Measurements from ENCODE around the gene MEPCE. TPM values are rescaled to one million over a fixed set of nuclear protein-coding genes. Genes with fewer than 3 reads are reported as not detected.

Gene MEPCE
- total RNA-seq, 2 donors from 2014 or later, result 12.6 to 21.9 TPM

- DNase-seq (ENCODE audit: low spot score), result no peak
- Histone ChIP-seq H3K27me3 (no peaks in the 10 kb centered on the region), H3K27ac (no peak overlapping the region), H3K9me3 (no peaks in the 10 kb centered on the region), H3K4me1 (no peaks in the 10 kb centered on the region), H3K4me3 (no peak overlapping the region), H3K36me3 (no peaks in the 10 kb centered on the region)
- TF ChIP-seq CTCF (IDR thresholded peaks at IDR 0.05), result no peak
These were observed 9.9 kb upstream of the MEPCE start for GRCh38 chr7:100419660-100420226.

GRCh38 chr7:100423315-100423714, 6.3 kb upstream of the MEPCE start:
- no peak for TF ChIP-seq CTCF (IDR thresholded peaks at IDR 0.05)
- no peak for DNase-seq (ENCODE audit: low spot score)
- no peak overlapping the region for H3K27ac ChIP-seq
- H3K4me3 ChIP-seq, result no peak overlapping the region
- no peaks in the 10 kb centered on the region for H3K9me3 ChIP-seq
- H3K27me3 ChIP-seq, result no peaks in the 10 kb centered on the region
- no peaks in the 10 kb centered on the region for H3K36me3 ChIP-seq
- peaks cover 0 to 6% of the 10 kb centered on the region in 2 donors for H3K4me1 ChIP-seq

- H3K27ac ChIP-seq, result no peak overlapping the region
- H3K36me3 ChIP-seq, result no peaks in the 10 kb centered on the region
- no peaks in the 10 kb centered on the region for H3K27me3 ChIP-seq
- no peak overlapping the region for H3K4me3 ChIP-seq
- no peak for TF ChIP-seq CTCF (IDR thresholded peaks at IDR 0.05)
- peaks cover 0 to 9% of the 10 kb centered on the region in 2 donors for H3K4me1 ChIP-seq
- no peak for DNase-seq (ENCODE audit: low spot score)
- H3K9me3 ChIP-seq, result no peaks in the 10 kb centered on the region
These were observed 4.3 kb upstream of the MEPCE start for GRCh38 chr7:100425347-100425746.

- Histone ChIP-seq H3K27me3 (no peaks in the 10 kb centered on the region), H3K4me1 (peaks cover 0 to 21% of the 10 kb centered on the region in 2 donors), H3K27ac (no peak overlapping the region), H3K4me3 (no peak overlapping the region), H3K9me3 (no peaks in the 10 kb centered on the region), H3K36me3 (no peaks in the 10 kb centered on the region)
- TF ChIP-seq CTCF (IDR thresholded peaks at IDR 0.05), result no peak
- no peak for DNase-seq (ENCODE audit: low spot score)
These were observed 3.1 kb upstream of the MEPCE start for GRCh38 chr7:100426516-100426915.

- H3K27ac ChIP-seq, result peak overlapping the region; percentile 95 to 98
These were observed 1.9 kb upstream of the MEPCE start for GRCh38 chr7:100427762-100428198.

More at GRCh38 chr7:100427762-100428198, 1.9 kb upstream of the MEPCE start:
- Histone ChIP-seq H3K9me3 (no peaks in the 10 kb centered on the region), H3K4me3 (peak overlapping the region in 1 of 2 donors; percentile 89), H3K27me3 (no peaks in the 10 kb centered on the region), H3K36me3 (peaks cover under 1% of the 10 kb centered on the region), H3K4me1 (peaks cover 0 to 32% of the 10 kb centered on the region in 2 donors)
- DNase-seq (ENCODE audit: low spot score), result no peak
- TF ChIP-seq CTCF (IDR thresholded peaks at IDR 0.05), result no peak

Measured in right atrium auricular region (tissue), 2 donors.